HepG2 (cell line): ENCODE results near the gene SEZ6. TPM values are rescaled to one million over a fixed set of nuclear protein-coding genes. Genes with fewer than 3 reads are reported as not detected.

ENCODE experiments used
- ATAC-seq: fragments of 200-7000 bp; cut with Tn5 transposase; 3 replicates; pipeline ENCODE4 v1.9.1; 2020; ENCODE audit warnings: mild to moderate bottlenecking, moderate library complexity
- BruUV-seq: library from RNA; stranded (reverse); fragments of 400-500 nt; replicated peaks from 2 replicates; lab custom pipeline; 2021; lab: Mats Ljungman, UMichigan
- CTCF ChIA-PET: fragments of 300-600 bp; formaldehyde crosslinking; extraction: SDS; loops from one replicate; lab custom pipeline; 2021; ENCODE audit warnings: low total read pairs, inconsistent platforms, low intra/inter-chr PET ratio; lab: Yijun Ruan, JAX
- POLR2A ChIA-PET: fragments of 350-600 bp; sonication (Branson Sonifier 250); formaldehyde crosslinking; loops from one replicate; lab custom pipeline; 2020; ENCODE audit warnings: antibody characterized with exemption, inconsistent platforms; lab: Yijun Ruan, JAX
- DNase-seq: peaks from one replicate; pipeline ENCODE4 v3.0.0-alpha.2; 2015; ENCODE audit warnings: low spot score
- FAIRE-seq: peaks from 3 replicates; lab custom pipeline; 2011; peaks lifted over from hg19 to GRCh38; lab: Jason Lieb, UNC
- H2AFZ ChIP-seq: one replicate; pipeline ENCODE4 v1.6.1; 2011; ENCODE audit warnings: low read length, inconsistent platforms
- H3K27ac ChIP-seq: fragments of 300-600 bp; 3 replicates; pipeline ENCODE4 v1.8.0; 2011; ENCODE audit warnings: mixed run types, mild to moderate bottlenecking, mixed read lengths, low read length, inconsistent platforms; ENCODE audit not compliant: insufficient read depth; ENCODE audit errors: extremely low read length
- H3K27me3 ChIP-seq, 2 experiments: fragments of 200-600 bp in 1 of 2; 2 replicates in 1 of 2; 3 replicates in 1 of 2; pipeline versions ENCODE4 v1.6.0 to v1.8.0; 2011; ENCODE audit warnings: low read length in 2 of 2, mild to moderate bottlenecking in 2 of 2, moderate library complexity in 2 of 2, inconsistent platforms in 1 of 2; ENCODE audit not compliant: insufficient read depth in 2 of 2, control insufficient read depth in 1 of 2
- H3K36me3 ChIP-seq, 2 experiments: fragments of 200-600 bp in 1 of 2; replicated peaks in 1 of 2; 2 replicates in 1 of 2; 3 replicates in 1 of 2; pipeline versions ENCODE4 v1.5.1 to v1.8.0; 2011; ENCODE audit warnings: low read length in 2 of 2, inconsistent platforms in 1 of 2; ENCODE audit not compliant: insufficient read depth in 2 of 2, control insufficient read depth in 1 of 2
- H3K4me1 ChIP-seq: 2 replicates; pipeline ENCODE4 v1.5.1; 2012; ENCODE audit warnings: low read length, inconsistent platforms; ENCODE audit not compliant: insufficient read depth
- H3K4me2 ChIP-seq: 2 replicates; pipeline ENCODE4 v1.6.0; 2011; ENCODE audit warnings: low read depth, low read length, inconsistent platforms
- H3K4me3 ChIP-seq, 3 experiments: fragments of 200-600 bp in 1 of 3; sonication (generic), shearing (Covaris generic) in 1 of 3; replicated peaks in 1 of 3; 2 replicates each; pipeline ENCODE4 v1.5.1; 2011 to 2016; ENCODE audit warnings: low read length in 3 of 3, inconsistent platforms in 2 of 3, low read depth in 2 of 3, mild to moderate bottlenecking in 2 of 3, control low read depth in 1 of 3, mixed read lengths in 1 of 3; ENCODE audit not compliant: insufficient read depth in 1 of 3
- H3K79me2 ChIP-seq: one replicate; pipeline ENCODE4 v1.6.1; 2011; ENCODE audit warnings: low read length, inconsistent platforms; ENCODE audit not compliant: insufficient read depth
- H3K9ac ChIP-seq: 2 replicates; pipeline ENCODE4 v1.6.0; 2011; ENCODE audit warnings: mild to moderate bottlenecking, low read depth, low read length, inconsistent platforms; ENCODE audit not compliant: insufficient read depth
- H3K9me3 ChIP-seq: 2 replicates; pipeline ENCODE4 v1.5.1; 2012; ENCODE audit warnings: mild to moderate bottlenecking, low read length
- H4K20me1 ChIP-seq: 2 replicates; pipeline ENCODE4 v1.6.0; 2011; ENCODE audit warnings: inconsistent platforms, mild to moderate bottlenecking, low read length, moderate library complexity; ENCODE audit not compliant: insufficient read depth
- JUNB ChIP-seq: sonication (generic); formaldehyde crosslinking; IDR thresholded peaks from 2 replicates; pipeline ENCODE4 v1.8.0; 2022; ENCODE audit warnings: missing genetic modification reagents, mild to moderate bottlenecking, borderline replicate concordance
- RFX5 ChIP-seq: IDR thresholded peaks from 2 replicates; pipeline ENCODE4 v1.6.1; 2011; ENCODE audit warnings: low read depth, low read length, improper control_type of control experiment
- SAFB2 ChIP-seq: sonication (generic); formaldehyde crosslinking; IDR thresholded peaks from 2 replicates; pipeline ENCODE4 v1.5.1; 2020; ENCODE audit warnings: missing genetic modification reagents, low read depth, mild to moderate bottlenecking, borderline replicate concordance
- TRIM24 ChIP-seq: sonication (generic); formaldehyde crosslinking; IDR thresholded peaks from 2 replicates; pipeline ENCODE4 v1.8.0; 2022; ENCODE audit warnings: mild to moderate bottlenecking, missing genetic modification reagents
- ZNF549 ChIP-seq: sonication (generic); formaldehyde crosslinking; IDR thresholded peaks from 2 replicates; pipeline ENCODE4 v1.5.0; 2020; ENCODE audit warnings: missing genetic modification reagents
- ZNF777 ChIP-seq: sonication (generic); formaldehyde crosslinking; IDR thresholded peaks from 2 replicates; pipeline ENCODE4 v1.4.0; 2020; ENCODE audit warnings: missing genetic modification reagents
- WGBS: methylation state at CpG from one replicate; pipeline ENCODE4 v1.1.6; 2017; ENCODE audit warnings: low lambda C conversion rate; 5-methylcytosine and 5-hydroxymethylcytosine counted together
- in situ Hi-C: cut with HindIII; loops from 2 replicates; pipeline ENCODE4 v1.10.0; 2017; ENCODE audit warnings: low pct_unique_long_range_greater_than_20kb; ENCODE audit not compliant: extremely low pct_ligation_motif_present
- intact Hi-C: fragments of 100-400 bp; cut with micrococcal nuclease; formaldehyde crosslinking; loops from one replicate; pipeline ENCODE4 v1.10.0; 2022; ENCODE audit not compliant: unreplicated experiment
- polyA plus RNA-seq, 8 experiments: library from polyadenylated mRNA; depleted of rRNA in 3 of 8; stranded (reverse) in 7 of 8; unstranded in 1 of 8; fragments of >200 nt; fragmentation: Illumina TruSeq in 4 of 8; extraction: Trizol in 4 of 8; gene quantifications; 2 replicates each; pipeline versions ENCODE4 v1.2.1 to v1.2.3, GENCODE V29; 2011 to 2016; ENCODE audit warnings: low read depth in 4 of 8, missing spikeins in 1 of 8, mixed read lengths in 1 of 8; ENCODE audit not compliant: insufficient read depth in 1 of 8
- total RNA-seq, 5 experiments: library from RNA; depleted of rRNA; stranded (reverse); fragments of >200 nt; fragmentation: Illumina TruSeq; extraction: Trizol; gene quantifications; 2 replicates each; pipeline ENCODE4 v1.2.3, GENCODE V29; 2016; ENCODE audit warnings: low read depth in 1 of 5

The SEZ6 gene
- total and polyA plus RNA-seq, 2 of the 13 experiments (the other 11 are each of a cell fraction or from before 2014, with no cell fraction given), result not detected

GRCh38 chr17:28947639-28948038 lies 58.2 kb downstream of the SEZ6 start:
- Histone ChIP-seq H4K20me1 (peaks cover 9% of the 10 kb centered on the region; the same call in 1 of the 2 replicates), H3K4me1 (peaks cover 40% of the 10 kb centered on the region), H3K4me2 (peak overlapping the region; percentile 90), H3K36me3 (peaks cover 3 to 18% of the 10 kb centered on the region in 2 experiments; a peak in 2 of 5 replicates), H3K9me3 (no peaks in the 10 kb centered on the region), H3K27ac (no peak overlapping the region), H3K79me2 (peaks cover 82% of the 10 kb centered on the region), H3K27me3 (no peaks in the 10 kb centered on the region; a peak in 1 of 5 replicates), H3K9ac (peak overlapping the region; percentile 90; the same call in 1 of the 2 replicates), H3K4me3 (0 out of 6 replicates have a peak overlapping the region, but pooled peaks of 1 of the 3 experiments have one; percentile 97), H2AFZ (no peak overlapping the region)
- 73% methylated on average over 3 of the region's 3 CpGs for WGBS
- TF ChIP-seq TRIM24, result no peak
- no peak for TF ChIP-seq SAFB2 (CRISPR knock-in tag)
- TF ChIP-seq ZNF777 (CRISPR knock-in tag), result no peak
- ChIA-PET POLR2A (interaction anchor here (2.7 kb wide), 1 partner anchor 39 kb away, joined by 15 read pairs; no protein-coding TSS in a partner anchor), CTCF (no interaction called here)
- DNase-seq, result no peak
- ATAC-seq, result no peak
- intact Hi-C loops (no loop called here), in situ Hi-C loops (loop anchor here (5.0 kb wide), 1 partner anchor 35 kb away; no protein-coding TSS in a partner anchor)
- no peak for FAIRE-seq
- no TSS peak for BruUV-seq

- Histone ChIP-seq H2AFZ (no peak overlapping the region), H3K4me3 (no peak overlapping the region), H3K9ac (no peak overlapping the region), H3K27me3 (no peaks in the 10 kb centered on the region; a peak in 1 of 5 replicates), H3K79me2 (peaks cover 93% of the 10 kb centered on the region), H3K4me1 (peaks cover 38% of the 10 kb centered on the region), H3K36me3 (peaks cover 5 to 18% of the 10 kb centered on the region in 2 experiments; a peak in 4 of 5 replicates), H3K9me3 (no peaks in the 10 kb centered on the region), H3K4me2 (no peak overlapping the region)
- in situ Hi-C loops (loop anchor here (5.0 kb wide), 1 partner anchor 34 kb away; no protein-coding TSS in a partner anchor), intact Hi-C loops (no loop called here)
- ChIA-PET CTCF (no interaction called here), POLR2A (interaction anchor here (1.2 kb wide), 1 partner anchor 38 kb away, joined by 3 read pairs; no protein-coding TSS in a partner anchor)
- FAIRE-seq, result no peak
- no peak for DNase-seq
- 90% methylated on average over 4 of the region's 4 CpGs for WGBS
- ATAC-seq, result no peak
- no TSS peak for BruUV-seq
- no peak for TF ChIP-seq JUNB (CRISPR knock-in tag)
- TF ChIP-seq RFX5, result no peak
- no peak for TF ChIP-seq ZNF549 (CRISPR knock-in tag)
- TF ChIP-seq, all 625 proteins: peak for 0
- H3K27ac ChIP-seq, result no peak overlapping the region
- H4K20me1 ChIP-seq, result peaks cover 9% of the 10 kb centered on the region; the same call in 1 of the 2 replicates
These were observed 59.6 kb downstream of the SEZ6 start for GRCh38 chr17:28946239-28946638.
